Endothelial cell of umbilical vein (primary cell): ENCODE measurements around the gene TBL2. TPM values are rescaled to one million over a fixed set of nuclear protein-coding genes. Genes with fewer than 3 reads are reported as not detected.

Experiments used
- BruUV-seq: library from RNA; stranded (reverse); fragments of 400-500 nt; replicated peaks from 2 replicates; lab custom pipeline; 2021; lab: Mats Ljungman, UMichigan
- CTCF ChIA-PET: fragments of 300-600, 350-600 bp; sonication (Branson Sonifier 250); formaldehyde crosslinking; loops from one replicate; lab custom pipeline; 2021; ENCODE audit warnings: antibody characterized with exemption, inconsistent platforms; lab: Charles Lee
- POLR2A ChIA-PET: fragments of 300-600, 350-600 bp; sonication (Branson Sonifier 250); formaldehyde crosslinking; loops from one replicate; lab custom pipeline; 2021; ENCODE audit warnings: antibody characterized with exemption, inconsistent platforms; lab: Charles Lee
- DNase-seq: peaks from one replicate; pipeline ENCODE4 v3.0.0-alpha.2; 2011; ENCODE audit warnings: low read depth, low spot score
- FAIRE-seq: peaks from 2 replicates; lab custom pipeline; 2011; peaks lifted over from hg19 to GRCh38; lab: Jason Lieb, UNC
- H2AFZ ChIP-seq: 2 replicates; pipeline ENCODE4 v1.6.0; 2012; ENCODE audit warnings: low read depth, low read length, control low read depth, inconsistent platforms
- H3K27ac ChIP-seq: 2 replicates; pipeline ENCODE4 v1.5.1; 2011; ENCODE audit warnings: low read depth, mild to moderate bottlenecking, control low read depth, low read length, moderate library complexity; ENCODE audit not compliant: insufficient read depth
- H3K27me3 ChIP-seq, 2 experiments: 2 replicates each; pipeline versions ENCODE4 v1.6.0 to v1.6.1; 2011; ENCODE audit warnings: low read length in 2 of 2, mixed read lengths in 1 of 2; ENCODE audit not compliant: control insufficient read depth in 2 of 2, insufficient read depth in 2 of 2
- H3K36me3 ChIP-seq, 2 experiments: 2 replicates in 1 of 2; 3 replicates in 1 of 2; pipeline ENCODE4 v1.5.1; 2011; ENCODE audit warnings: low read length in 2 of 2, mild to moderate bottlenecking in 1 of 2, moderate library complexity in 1 of 2; ENCODE audit not compliant: control insufficient read depth in 2 of 2, insufficient read depth in 2 of 2; ENCODE audit errors: extremely low read depth in 1 of 2
- H3K4me1 ChIP-seq: 3 replicates; pipeline ENCODE4 v1.5.1; 2011; ENCODE audit warnings: mild to moderate bottlenecking, low read length; ENCODE audit not compliant: control insufficient read depth, insufficient read depth; ENCODE audit errors: extremely low read depth
- H3K4me2 ChIP-seq: 2 replicates; pipeline ENCODE4 v1.6.1; 2011; ENCODE audit warnings: low read length, control low read depth, mixed read lengths; ENCODE audit not compliant: insufficient read depth
- H3K4me3 ChIP-seq, 3 experiments: fragments of 200-600 bp in 1 of 3; sonication (generic), shearing (Covaris generic) in 1 of 3; replicated peaks in 1 of 3; 2 replicates each; pipeline ENCODE4 v1.5.1; 2011 to 2016; ENCODE audit warnings: control low read depth in 3 of 3, low read length in 3 of 3, mild to moderate bottlenecking in 2 of 3, inconsistent platforms in 1 of 3, low read depth in 1 of 3, moderate library complexity in 1 of 3; ENCODE audit not compliant: insufficient read depth in 1 of 3
- H3K79me2 ChIP-seq: 2 replicates; pipeline ENCODE4 v1.6.0; 2012; ENCODE audit warnings: low read length, inconsistent platforms; ENCODE audit not compliant: control insufficient read depth, insufficient read depth
- H3K9ac ChIP-seq: replicated peaks from 2 replicates; pipeline ENCODE3; 2011; ENCODE audit warnings: low read length, control low read depth; ENCODE audit not compliant: insufficient read depth; ENCODE audit errors: extremely low read depth
- H3K9me1 ChIP-seq: replicated peaks from 3 replicates; pipeline ENCODE4 v1.6.0; 2011; ENCODE audit warnings: mild to moderate bottlenecking, low read length; ENCODE audit not compliant: control insufficient read depth, insufficient read depth; ENCODE audit errors: extremely low read depth
- H3K9me3 ChIP-seq: replicated peaks from 2 replicates; pipeline ENCODE4 v1.5.1; 2012; ENCODE audit warnings: low read length, inconsistent platforms; ENCODE audit not compliant: control insufficient read depth, insufficient read depth
- H4K20me1 ChIP-seq: replicated peaks from 2 replicates; pipeline ENCODE3; 2011; ENCODE audit warnings: mild to moderate bottlenecking, low read length; ENCODE audit not compliant: control insufficient read depth, insufficient read depth; ENCODE audit errors: extremely low read depth
- FOS ChIP-seq: IDR thresholded peaks from 2 replicates; pipeline ENCODE4 v1.6.1; 2011; ENCODE audit warnings: mild to moderate bottlenecking, low read length, moderate library complexity, borderline replicate concordance; ENCODE audit not compliant: insufficient read depth
- POLR2A ChIP-seq: IDR thresholded peaks from 2 replicates; pipeline ENCODE4 v1.6.1; 2012; ENCODE audit warnings: low read depth, mild to moderate bottlenecking, control low read depth, low read length
- POLR2AphosphoS5 ChIP-seq: IDR thresholded peaks from 2 replicates; pipeline ENCODE4 v1.6.1; 2012; ENCODE audit warnings: low read depth, mild to moderate bottlenecking, control low read depth, low read length, moderate library complexity; ENCODE audit not compliant: insufficient read depth
- dilution Hi-C: fragments of 300-500 bp; cut with MboI; formaldehyde crosslinking; loops from one replicate; pipeline ENCODE4 v1.15.0; 2019; ENCODE audit warnings: low sequenced_read_pairs; ENCODE audit not compliant: extremely low pct_ligation_motif_present
- intact Hi-C: fragments of 100-400 bp; cut with micrococcal nuclease; formaldehyde crosslinking; loops from one replicate; pipeline ENCODE4 v1.10.0; 2022
- polyA plus RNA-seq, 4 experiments: library from polyadenylated mRNA; depleted of rRNA in 3 of 4; stranded (reverse) in 3 of 4; unstranded in 1 of 4; fragments of >200 nt; gene quantifications; 2 replicates each; pipeline versions ENCODE4 v1.2.1 to v1.2.3, GENCODE V29; 2011 to 2012; ENCODE audit warnings: missing spikeins in 1 of 4
- total RNA-seq: library from RNA; stranded (reverse); gene quantifications from 2 replicates; pipeline ENCODE4 v1.2.3, GENCODE V29; 2021
- TF ChIP-seq, protein P1 (sequence below): IDR thresholded peaks from 2 replicates; pipeline ENCODE4 v1.6.1; 2011; ENCODE audit not compliant: insufficient read depth, insufficient read length
- TF ChIP-seq, protein P2 (sequence below), 2 donors: IDR thresholded peaks; 1 replicate in 1 of 2; 2 replicates in 1 of 2; pipeline ENCODE4 v1.5.1; 2011; ENCODE audit warnings: low read length in 2 of 2, mild to moderate bottlenecking in 2 of 2, moderate library complexity in 2 of 2, control low read depth in 1 of 2, inconsistent platforms in 1 of 2, low read depth in 1 of 2; ENCODE audit not compliant: insufficient read depth in 1 of 2; ENCODE audit errors: extremely low read depth in 1 of 2

Gene TBL2
- total and polyA plus RNA-seq, 2 donors (not counting 3 experiments of a cell fraction or from before 2014, with no cell fraction given), result 38.6 to 48.4 TPM

DNA sequence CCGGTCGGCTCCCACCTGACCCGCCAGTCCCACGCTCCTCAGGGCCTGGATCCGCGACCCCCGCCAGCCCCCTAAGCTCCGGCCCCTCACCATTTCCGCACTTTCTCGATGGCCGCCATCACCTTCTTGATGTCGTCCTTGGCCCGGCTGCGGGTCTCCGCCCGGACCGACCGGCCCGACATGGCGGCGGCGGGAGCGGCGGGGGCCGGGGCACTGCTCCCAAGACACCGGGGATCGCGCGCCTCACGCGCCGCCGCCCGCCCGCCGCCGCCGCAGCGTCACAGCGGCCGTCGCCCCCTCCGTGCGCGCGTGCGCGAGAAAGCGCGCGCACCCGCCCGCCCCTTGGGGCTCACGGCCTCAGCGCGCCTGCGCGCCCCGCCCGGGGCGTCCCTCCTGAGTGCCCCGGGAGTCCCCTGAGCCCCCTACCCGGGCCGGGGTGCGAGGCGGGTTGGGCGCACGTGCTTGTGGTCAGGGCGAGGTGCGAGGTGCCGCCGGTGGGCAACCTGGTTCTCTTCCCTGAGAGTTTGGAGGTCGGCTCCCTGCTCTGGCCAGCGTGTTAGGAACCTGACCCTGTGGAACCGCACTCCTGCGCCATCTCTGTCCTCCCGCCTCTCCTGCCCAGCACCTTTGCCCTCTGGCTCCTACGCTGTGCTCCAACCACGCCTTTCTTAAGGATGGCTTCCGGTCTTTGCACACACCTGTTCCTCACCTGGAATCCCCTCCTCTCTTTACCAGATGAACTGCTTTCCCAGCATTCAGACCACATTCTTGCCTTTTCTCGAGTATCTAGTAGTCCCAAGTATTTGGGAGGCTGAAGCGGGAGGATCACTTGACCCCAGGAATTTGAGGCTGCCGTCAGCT, 20.8 kb downstream of the TBL2 start, which contains the start of gene BCL7B:
Gene BCL7B (minus strand): TSS at position 294 of the 861 bp plus-strand sequence. CDS start 112 bp downstream, at position 182.
- peak; percentile 69 for DNase-seq

DNA sequence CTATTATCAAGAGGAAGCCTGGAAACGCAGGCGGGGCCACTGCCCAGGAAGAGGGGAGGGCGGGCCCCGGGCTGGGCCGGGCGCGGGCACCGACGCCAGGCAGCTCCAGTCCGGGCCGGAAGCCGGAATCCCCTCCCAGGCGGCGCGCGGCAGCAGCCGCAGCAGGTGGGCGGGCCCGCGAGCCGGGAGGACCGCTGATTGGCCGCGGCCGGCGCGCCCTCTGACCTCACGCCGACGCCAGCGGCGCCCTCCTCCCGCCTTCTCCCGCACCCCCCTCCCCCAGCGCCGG, 21.3 kb downstream of the TBL2 start:
- no TSS peak for BruUV-seq
- Histone ChIP-seq H3K9me1 (no peaks in the 10 kb centered on the region), H3K79me2 (peaks cover 45% of the 10 kb centered on the region), H3K9ac (peak overlapping the region; percentile 100), H2AFZ (no peak overlapping the region), H3K4me2 (peak overlapping the region; percentile 88), H3K27me3 (no peaks in the 10 kb centered on the region), H3K4me3 (peak overlapping the region; percentile 69 to 90 (median 82)), H3K4me1 (peaks cover 18% of the 10 kb centered on the region), H3K36me3 (no peaks in the 10 kb centered on the region), H3K9me3 (no peaks in the 10 kb centered on the region), H4K20me1 (peaks cover 2% of the 10 kb centered on the region), H3K27ac (peak overlapping the region; percentile 99)
- TF ChIP-seq POLR2AphosphoS5 (peak; percentile 89), POLR2A (no peak)
- TF ChIP-seq, protein P1, sequence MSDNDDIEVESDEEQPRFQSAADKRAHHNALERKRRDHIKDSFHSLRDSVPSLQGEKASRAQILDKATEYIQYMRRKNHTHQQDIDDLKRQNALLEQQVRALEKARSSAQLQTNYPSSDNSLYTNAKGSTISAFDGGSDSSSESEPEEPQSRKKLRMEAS, result no peak
- TF ChIP-seq, protein P2, sequence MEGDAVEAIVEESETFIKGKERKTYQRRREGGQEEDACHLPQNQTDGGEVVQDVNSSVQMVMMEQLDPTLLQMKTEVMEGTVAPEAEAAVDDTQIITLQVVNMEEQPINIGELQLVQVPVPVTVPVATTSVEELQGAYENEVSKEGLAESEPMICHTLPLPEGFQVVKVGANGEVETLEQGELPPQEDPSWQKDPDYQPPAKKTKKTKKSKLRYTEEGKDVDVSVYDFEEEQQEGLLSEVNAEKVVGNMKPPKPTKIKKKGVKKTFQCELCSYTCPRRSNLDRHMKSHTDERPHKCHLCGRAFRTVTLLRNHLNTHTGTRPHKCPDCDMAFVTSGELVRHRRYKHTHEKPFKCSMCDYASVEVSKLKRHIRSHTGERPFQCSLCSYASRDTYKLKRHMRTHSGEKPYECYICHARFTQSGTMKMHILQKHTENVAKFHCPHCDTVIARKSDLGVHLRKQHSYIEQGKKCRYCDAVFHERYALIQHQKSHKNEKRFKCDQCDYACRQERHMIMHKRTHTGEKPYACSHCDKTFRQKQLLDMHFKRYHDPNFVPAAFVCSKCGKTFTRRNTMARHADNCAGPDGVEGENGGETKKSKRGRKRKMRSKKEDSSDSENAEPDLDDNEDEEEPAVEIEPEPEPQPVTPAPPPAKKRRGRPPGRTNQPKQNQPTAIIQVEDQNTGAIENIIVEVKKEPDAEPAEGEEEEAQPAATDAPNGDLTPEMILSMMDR (IDR thresholded peaks at IDR 0.05; ENCODE audit: extremely low read depth in 1 of 2, insufficient read depth in 1 of 2, low read depth in 1 of 2, low read length in 2 of 2), result no peak
- intact Hi-C loops (loop anchor here (1.0 kb wide), 2 partner anchors 21 to 35 kb away; partner anchors contain the start of genes BAZ1B and TBL2), dilution Hi-C loops (no loop called here)
- DNase-seq (peak; percentile 96), FAIRE-seq (peak; percentile 85)
- POLR2A ChIA-PET, result interaction anchor here (0.6 to 1.3 kb wide), 3 partner anchors 21 to 146 kb away, joined by 4 to 5 read pairs (median 5); partner anchors contain the start of genes BAZ1B and TBL2
- CTCF ChIA-PET, result interaction anchor here (0.8 to 1.1 kb wide), 3 partner anchors 21 to 182 kb away, joined by 3 to 5 read pairs (median 3); partner anchors contain the start of genes ABHD11 and TBL2

More for the DNA sequence above, 20.8 kb downstream of the TBL2 start, which contains the start of gene BCL7B:
- no peak for TF ChIP-seq FOS
- TF ChIP-seq, protein P1, result peak; percentile 47
- peak; percentile 82 for TF ChIP-seq POLR2AphosphoS5
- TF ChIP-seq POLR2A, result peak; percentile 76
- Histone ChIP-seq H3K4me1 (peaks cover 18% of the 10 kb centered on the region), H4K20me1 (peaks cover 2% of the 10 kb centered on the region), H3K36me3 (no peaks in the 10 kb centered on the region), H3K79me2 (peaks cover 40% of the 10 kb centered on the region), H3K27me3 (no peaks in the 10 kb centered on the region), H3K4me3 (peak within 1 kb of the TSS; percentile 69 to 90 (median 82)), H3K9me1 (no peaks in the 10 kb centered on the region), H3K27ac (peak within 1 kb of the TSS; percentile 99), H2AFZ (peak within 1 kb of the TSS; percentile 99), H3K9ac (peak within 1 kb of the TSS; percentile 100), H3K4me2 (peak within 1 kb of the TSS; percentile 96), H3K9me3 (no peaks in the 10 kb centered on the region)
- dilution Hi-C loops (no loop called here), intact Hi-C loops (loop anchor here (1.0 kb wide), 2 partner anchors 21 to 35 kb away; partner anchors contain the start of genes BAZ1B and TBL2)
- FAIRE-seq, result no peak
- BruUV-seq, result TSS peak; percentile 69
- CTCF ChIA-PET, result interaction anchor here (0.8 to 1.1 kb wide), 2 partner anchors 20 to 49 kb away, joined by 3 to 5 read pairs; partner anchors contain the start of gene TBL2
- POLR2A ChIA-PET, result interaction anchor here (0.7 to 1.3 kb wide), 3 partner anchors 20 to 36 kb away, joined by 3 to 5 read pairs (median 4); partner anchors contain the start of genes BAZ1B and TBL2
